HG02610 (cell line): ENCODE results near the gene OR1M1.

Experiments
- ATAC-seq: cut with Tn5 transposase; IDR thresholded peaks from one replicate; pipeline ENCODE4 v1.9.1; 2021; ENCODE audit warnings: mild to moderate bottlenecking, moderate library complexity; ENCODE audit not compliant: unreplicated experiment

The OR1M1 gene

GRCh38 chr19:9075064-9075949, 11.6 kb upstream of the OR1M1 start:
- no peak for ATAC-seq

GRCh38 chr19:9076901-9077300, 10.0 kb upstream of the OR1M1 start:
- ATAC-seq: no peak

GRCh38 chr19:9078651-9079050, 8.2 kb upstream of the OR1M1 start:
- no peak for ATAC-seq

GRCh38 chr19:9107375-9107774, 20.5 kb downstream of the OR1M1 start, which contains the start of gene OR7G2:
TSS of gene OR7G2 (minus strand) at chr19:9107475. CDS start at chr19:9103243, 4,232 bp downstream.
- no peak for ATAC-seq

GRCh38 chr19:9109959-9110358, 23.1 kb downstream of the OR1M1 start:
- no peak for ATAC-seq

GRCh38 chr19:9115307-9115813, 28.5 kb downstream of the OR1M1 start, which contains the start of gene OR7G1:
TSS of gene OR7G1 (minus strand) at chr19:9115763. CDS start at chr19:9115763, 0 bp downstream.
- no peak for ATAC-seq

- ATAC-seq: no peak
Measured at GRCh38 chr19:9116547-9116946, 29.7 kb downstream of the OR1M1 start.

- no peak for ATAC-seq
Measured at GRCh38 chr19:9126900-9127405, 40.1 kb downstream of the OR1M1 start, which contains the start of gene OR7G3. TSS of gene OR7G3 (minus strand) at chr19:9126950. CDS start at chr19:9126950, 0 bp downstream.

GRCh38 chr19:9128171-9128570, 41.3 kb downstream of the OR1M1 start:
- no peak for ATAC-seq

- ATAC-seq: no peak
Measured at GRCh38 chr19:9130965-9131364, 44.1 kb downstream of the OR1M1 start.

GRCh38 chr19:9132422-9132821, 45.6 kb downstream of the OR1M1 start:
- ATAC-seq: no peak

- ATAC-seq: no peak
Measured at GRCh38 chr19:9139609-9140158, 52.8 kb downstream of the OR1M1 start.

GRCh38 chr19:9140159-9140874, 53.5 kb downstream of the OR1M1 start, which contains the start of gene ZNF317:
TSS of gene ZNF317 (plus strand) at chr19:9140397. CDS start at chr19:9156017, 15,620 bp downstream.
- ATAC-seq: peak; percentile 86

- ATAC-seq: no peak
Measured at GRCh38 chr19:9144920-9145319, 58.1 kb downstream of the OR1M1 start.
